Skeletal muscle cell (primary cell): ENCODE data around the gene WBP11.
"Not testable (repeated sequence)": the region's sequence is repeated elsewhere in the genome, so short reads cannot be mapped to it uniquely, and the experiment has no call there.

Experiments used
- DNase-seq: peaks from one replicate; pipeline ENCODE4 v3.0.0-alpha.2; 2010; ENCODE audit warnings: low read depth
- H3K4me3 ChIP-seq: 2 replicates; pipeline ENCODE4 v1.5.1; 2011; ENCODE audit warnings: low read depth, mild to moderate bottlenecking, control low read depth, low read length, moderate library complexity

WBP11 gene

DNA sequence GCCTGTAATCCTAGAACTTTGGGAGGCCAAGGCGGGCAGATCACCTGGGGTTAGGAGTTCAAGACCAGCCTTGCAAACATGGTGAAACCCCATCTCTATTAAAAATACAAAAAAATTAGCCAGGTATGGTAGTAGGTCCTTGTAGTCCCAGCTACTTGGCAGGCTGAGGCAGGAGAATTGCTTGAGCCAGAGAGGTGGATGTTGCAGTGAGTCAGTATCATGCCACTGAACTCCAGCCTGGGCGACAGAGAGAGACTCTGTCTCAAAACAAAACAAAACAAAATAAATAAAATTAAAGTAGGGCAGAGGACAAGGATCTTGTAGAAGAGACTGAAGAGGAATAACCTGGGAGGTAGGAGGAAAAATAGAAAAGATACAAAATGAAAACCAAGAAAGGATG lies 61.3 kb downstream of the WBP11 start:
- no peak for DNase-seq
- H3K4me3 ChIP-seq: no peak overlapping the region

DNA sequence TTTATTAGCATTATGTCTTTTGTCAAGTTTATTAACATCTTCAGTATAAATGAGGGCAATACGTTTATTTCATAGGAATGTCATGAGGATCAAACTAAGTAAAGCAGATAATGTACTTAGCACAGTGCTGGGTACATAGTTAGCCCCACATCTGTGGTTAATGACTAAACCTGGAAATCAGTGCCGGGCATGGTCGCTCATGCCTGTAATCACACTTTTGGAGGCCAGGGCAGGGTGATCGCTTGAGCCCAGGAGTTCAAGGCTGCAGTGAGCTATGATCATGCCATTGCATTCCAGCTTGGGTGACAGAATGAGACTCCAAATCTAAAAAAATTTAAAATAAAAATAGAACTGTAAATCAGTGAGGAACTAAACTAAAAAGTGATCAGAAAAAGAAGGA lies 62.1 kb downstream of the WBP11 start:
- DNase-seq: no peak
- no peak overlapping the region for H3K4me3 ChIP-seq

DNA sequence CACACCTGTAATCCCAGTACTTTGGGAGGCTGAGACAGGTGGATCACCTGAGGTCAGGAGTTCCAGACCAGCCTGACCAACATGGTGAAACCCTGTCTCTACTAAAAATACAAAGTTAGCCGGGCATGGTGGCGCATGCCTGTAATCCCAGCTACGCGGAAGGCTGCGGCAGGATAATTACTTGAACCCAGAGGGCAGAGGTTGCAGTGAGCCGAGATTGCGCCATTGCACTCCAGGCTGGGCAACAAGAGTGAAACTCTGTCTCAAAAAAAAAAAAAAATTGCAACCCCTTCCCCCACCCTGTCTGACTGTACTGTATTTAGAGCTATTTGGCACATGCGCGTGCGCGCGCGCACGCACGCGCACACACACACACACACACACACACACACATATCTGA lies 66.8 kb downstream of the WBP11 start:
- H3K4me3 ChIP-seq, DNase-seq: not testable (repeated sequence)
